A549 (cell line): ENCODE measurements around the gene CYP1A1. TPM values are rescaled to one million over a fixed set of nuclear protein-coding genes. Genes with fewer than 3 reads are reported as not detected.

Experiments used
- ATAC-seq, 2 experiments: fragments of 200-7000 bp in 1 of 2; fragments of >200 bp in 1 of 2; cut with Nextera tagmentation in 1 of 2; cut with Tn5 transposase in 1 of 2; 3 replicates each; pipeline versions ENCODE4 v1.8.0 to v1.9.1; 2018 to 2020; ENCODE audit warnings: mild to moderate bottlenecking in 1 of 2, moderate library complexity in 1 of 2
- CTCF ChIA-PET: fragments of 300-600 bp; sonication (Branson Sonifier 250); formaldehyde crosslinking; extraction: SDS; loops from one replicate; lab custom pipeline; 2021; ENCODE audit warnings: antibody characterized with exemption, inconsistent platforms; lab: Yijun Ruan, JAX
- POLR2A ChIA-PET: fragments of 350-600 bp; formaldehyde crosslinking; extraction: SDS; loops from one replicate; lab custom pipeline; 2021; ENCODE audit warnings: antibody characterized with exemption, inconsistent platforms; lab: Yijun Ruan, JAX
- DNase-seq, 2 experiments: peaks; one replicate each; pipeline versions ENCODE4 v3.0.0 to v3.0.0-alpha.2; 2011 to 2016; ENCODE audit warnings: low read depth in 1 of 2, low spot score in 1 of 2
- FAIRE-seq: peaks from 2 replicates; lab custom pipeline; 2011; peaks lifted over from hg19 to GRCh38; lab: Jason Lieb, UNC
- H3K27ac ChIP-seq, 2 experiments: fragments of >200 bp; sonication (Bioruptor Twin); formaldehyde crosslinking; 3 replicates each; pipeline ENCODE4 v1.5.1; 2016 to 2017
- H3K4me1 ChIP-seq: fragments of >200 bp; sonication (Bioruptor Twin); formaldehyde crosslinking; 3 replicates; pipeline ENCODE4 v1.6.1; 2016
- H3K4me2 ChIP-seq: fragments of >200 bp; sonication (Bioruptor Twin); formaldehyde crosslinking; 3 replicates; pipeline ENCODE4 v1.6.1; 2016
- H3K4me3 ChIP-seq: fragments of >200 bp; sonication (Bioruptor Twin); formaldehyde crosslinking; 3 replicates; pipeline ENCODE4 v1.5.1; 2016
- H3K9me3 ChIP-seq: fragments of >200 bp; sonication (Bioruptor Twin); formaldehyde crosslinking; 3 replicates; pipeline ENCODE4 v1.6.1; 2016
- BCL3 ChIP-seq: fragments of >200 bp; sonication (Bioruptor Twin); formaldehyde crosslinking; IDR thresholded peaks from 3 replicates; pipeline ENCODE4 v1.6.1; 2016
- BHLHE40 ChIP-seq: IDR thresholded peaks from 2 replicates; pipeline ENCODE4 v1.6.1; 2012; ENCODE audit warnings: low read depth, low read length, inconsistent platforms
- CBX2 ChIP-seq: fragments of 200-600 bp; sonication (generic); IDR thresholded peaks from 2 replicates; pipeline ENCODE4 v1.6.1; 2016; ENCODE audit warnings: low read depth, mild to moderate bottlenecking, borderline replicate concordance
- CBX8 ChIP-seq: fragments of 200-600 bp; sonication (generic); IDR thresholded peaks from 2 replicates; pipeline ENCODE4 v1.6.1; 2016
- EHF ChIP-seq: fragments of 250-450 bp; sonication (Bioruptor Pico); IDR thresholded peaks from 2 replicates; pipeline ENCODE4 v1.5.0; 2020; ENCODE audit warnings: mild to moderate bottlenecking
- FOSL2 ChIP-seq, 2 experiments: fragments of 450-650 bp in 1 of 2; fragments of >200 bp in 1 of 2; sonication (Bioruptor Twin) in 1 of 2; formaldehyde crosslinking; IDR thresholded peaks; 2 replicates each; pipeline versions ENCODE4 v1.5.0 to v1.6.1; 2016 to 2020; ENCODE audit warnings: mild to moderate bottlenecking in 1 of 2, moderate library complexity in 1 of 2
- FOXS1 ChIP-seq: fragments of 250-450 bp; sonication (Bioruptor Pico); IDR thresholded peaks from 2 replicates; pipeline ENCODE4 v1.5.0; 2020; ENCODE audit warnings: mild to moderate bottlenecking, moderate library complexity
- GATA3 ChIP-seq: IDR thresholded peaks from 2 replicates; pipeline ENCODE4 v1.6.1; 2012; ENCODE audit warnings: borderline replicate concordance
- JUN ChIP-seq, 2 experiments: fragments of >200 bp; sonication (Bioruptor Twin); formaldehyde crosslinking; IDR thresholded peaks; 2 replicates in 1 of 2; 3 replicates in 1 of 2; pipeline ENCODE4 v1.6.1; 2016 to 2017
- JUNB ChIP-seq: fragments of >200 bp; sonication (Bioruptor Twin); formaldehyde crosslinking; IDR thresholded peaks from 2 replicates; pipeline ENCODE4 v1.6.1; 2016
- NR3C1 ChIP-seq: fragments of >200 bp; sonication (Bioruptor Twin); formaldehyde crosslinking; IDR thresholded peaks from 3 replicates; pipeline ENCODE4 v1.6.1; 2017
- POLR2AphosphoS2 ChIP-seq: conservative IDR thresholded peaks from 2 replicates; pipeline ENCODE4 v1.6.1; 2012; ENCODE audit warnings: low read length, improper control_type of control experiment, inconsistent platforms
- RCOR1 ChIP-seq: fragments of 150-350 bp; IDR thresholded peaks from 2 replicates; pipeline ENCODE4 v1.6.1; 2014; ENCODE audit warnings: antibody characterized with exemption, low read length, low read depth
- REST ChIP-seq: fragments of 200-600 bp; sonication (generic); IDR thresholded peaks from 2 replicates; pipeline ENCODE4 v1.6.1; 2016; ENCODE audit warnings: antibody characterized with exemption, mild to moderate bottlenecking, moderate library complexity
- RFX5 ChIP-seq: fragments of 450-650 bp; IDR thresholded peaks from 2 replicates; pipeline ENCODE4 v1.7.1; 2014; ENCODE audit warnings: antibody characterized with exemption, mild to moderate bottlenecking, moderate library complexity
- RNF2 ChIP-seq: fragments of 200-600 bp; sonication (generic); IDR thresholded peaks from 2 replicates; pipeline ENCODE4 v1.6.1; 2016; ENCODE audit warnings: low read depth, mild to moderate bottlenecking, antibody characterized with exemption, moderate library complexity, borderline replicate concordance
- SMC3 ChIP-seq: fragments of >200 bp; sonication (Bioruptor Twin); formaldehyde crosslinking; IDR thresholded peaks from 3 replicates; pipeline ENCODE4 v1.6.1; 2018; ENCODE audit warnings: inconsistent platforms
- USF2 ChIP-seq: fragments of 450-650 bp; IDR thresholded peaks from 2 replicates; pipeline ENCODE4 v1.6.1; 2014; ENCODE audit warnings: antibody characterized with exemption
- ZNF302 ChIP-seq: fragments of 250-450 bp; sonication (Bioruptor Pico); IDR thresholded peaks from 2 replicates; pipeline ENCODE4 v1.9.0; 2021; ENCODE audit warnings: inconsistent platforms, mild to moderate bottlenecking, moderate library complexity
- WGBS: methylation state at CpG from one replicate; pipeline ENCODE4 v1.1.6; 2017; ENCODE audit errors: missing lambda C conversion rate; 5-methylcytosine and 5-hydroxymethylcytosine counted together
- polyA plus RNA-seq, 4 experiments: library from polyadenylated mRNA; depleted of rRNA in 3 of 4; stranded (reverse); fragments of >200 nt; fragmentation: RNase III in 1 of 4; extraction: RNeasy Plus Mini Kit Qiagen cat#74134 plus additional on column Dnase treatment in 1 of 4; gene quantifications; 2 replicates in 3 of 4; 3 replicates in 1 of 4; pipeline ENCODE4 v1.2.3, GENCODE V29; 2011 to 2017
- TF ChIP-seq, protein P1 (sequence below): fragments of >200 bp; sonication (Bioruptor Twin); formaldehyde crosslinking; IDR thresholded peaks from 2 replicates; pipeline ENCODE4 v1.6.1; 2016
- TF ChIP-seq, protein P2 (sequence below): fragments of >200 bp; sonication (Bioruptor Twin); formaldehyde crosslinking; IDR thresholded peaks from 3 replicates; pipeline ENCODE4 v1.5.1; 2016
- TF ChIP-seq, protein P3 (sequence below): IDR thresholded peaks from 2 replicates; pipeline ENCODE4 v1.6.1; 2012; ENCODE audit warnings: low read depth, borderline replicate concordance

The CYP1A1 gene
- polyA plus RNA-seq, 2 of the 4 experiments (the other 2 are of a cell fraction), result 0.25 to 0.50 TPM

- peak; percentile 13 to 35 for DNase-seq
Observed at GRCh38 chr15:74725845-74726773, 781 bp upstream of the CYP1A1 start.

GRCh38 chr15:74724570-74725224, 631 bp downstream of the CYP1A1 start:
- ATAC-seq (no peak), FAIRE-seq (no peak), DNase-seq (no peak)
- H3K9me3 ChIP-seq, result no peaks in the 10 kb centered on the region
- POLR2A ChIA-PET, result interaction anchor here (0.7 kb wide), 1 partner anchor 479 kb away, joined by 3 read pairs; no protein-coding TSS in a partner anchor
- CTCF ChIA-PET, result interaction anchor here (0.8 to 2.9 kb wide), 4 partner anchors 44 to 92 kb away, joined by 3 to 11 read pairs (median 6); no protein-coding TSS in a partner anchor
- no peak overlapping the region for H3K27ac ChIP-seq
- no peak overlapping the region for H3K4me3 ChIP-seq
- H3K4me2 ChIP-seq, result no peak overlapping the region
- peaks cover 4% of the 10 kb centered on the region; the same call in 1 of the 3 replicates for H3K4me1 ChIP-seq
- TF ChIP-seq SMC3 (no peak), RCOR1 (no peak), FOXS1 (CRISPR knock-in tag) (no peak), BHLHE40 (no peak), GATA3 (no peak), RNF2 (no peak), CBX2 (no peak), CBX8 (no peak), ZNF302 (CRISPR knock-in tag) (no peak), POLR2AphosphoS2 (no peak), RFX5 (no peak), FOSL2 (IDR thresholded peaks at IDR 0.05) (no peak), FOSL2 (CRISPR knock-in tag; IDR thresholded peaks at IDR 0.05) (no peak), BCL3 (no peak), JUN (IDR thresholded peaks at IDR 0.05) (no peak), REST (no peak)
- TF ChIP-seq, protein P1, sequence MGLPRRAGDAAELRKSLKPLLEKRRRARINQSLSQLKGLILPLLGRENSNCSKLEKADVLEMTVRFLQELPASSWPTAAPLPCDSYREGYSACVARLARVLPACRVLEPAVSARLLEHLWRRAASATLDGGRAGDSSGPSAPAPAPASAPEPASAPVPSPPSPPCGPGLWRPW, result no peak

More at GRCh38 chr15:74725845-74726773, 781 bp upstream of the CYP1A1 start:
- ChIA-PET POLR2A (no interaction called here), CTCF (interaction anchor here (0.8 to 2.9 kb wide), 4 partner anchors 11 to 94 kb away, joined by 3 to 11 read pairs (median 6); no protein-coding TSS in a partner anchor)
- peaks cover 4% of the 10 kb centered on the region; the same call in 1 of the 3 replicates for H3K4me1 ChIP-seq
- ATAC-seq, result peak; percentile 64 to 84
- peak overlapping the region; percentile 58 to 73; a peak in 5 of 6 replicates for H3K27ac ChIP-seq
- TF ChIP-seq, protein P2, sequence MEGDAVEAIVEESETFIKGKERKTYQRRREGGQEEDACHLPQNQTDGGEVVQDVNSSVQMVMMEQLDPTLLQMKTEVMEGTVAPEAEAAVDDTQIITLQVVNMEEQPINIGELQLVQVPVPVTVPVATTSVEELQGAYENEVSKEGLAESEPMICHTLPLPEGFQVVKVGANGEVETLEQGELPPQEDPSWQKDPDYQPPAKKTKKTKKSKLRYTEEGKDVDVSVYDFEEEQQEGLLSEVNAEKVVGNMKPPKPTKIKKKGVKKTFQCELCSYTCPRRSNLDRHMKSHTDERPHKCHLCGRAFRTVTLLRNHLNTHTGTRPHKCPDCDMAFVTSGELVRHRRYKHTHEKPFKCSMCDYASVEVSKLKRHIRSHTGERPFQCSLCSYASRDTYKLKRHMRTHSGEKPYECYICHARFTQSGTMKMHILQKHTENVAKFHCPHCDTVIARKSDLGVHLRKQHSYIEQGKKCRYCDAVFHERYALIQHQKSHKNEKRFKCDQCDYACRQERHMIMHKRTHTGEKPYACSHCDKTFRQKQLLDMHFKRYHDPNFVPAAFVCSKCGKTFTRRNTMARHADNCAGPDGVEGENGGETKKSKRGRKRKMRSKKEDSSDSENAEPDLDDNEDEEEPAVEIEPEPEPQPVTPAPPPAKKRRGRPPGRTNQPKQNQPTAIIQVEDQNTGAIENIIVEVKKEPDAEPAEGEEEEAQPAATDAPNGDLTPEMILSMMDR, result no peak
- TF ChIP-seq EHF (no peak), CBX2 (no peak), USF2 (no peak), NR3C1 (no peak), JUNB (no peak), CBX8 (no peak)
- TF ChIP-seq, protein P1, result no peak
- TF ChIP-seq, protein P3, sequence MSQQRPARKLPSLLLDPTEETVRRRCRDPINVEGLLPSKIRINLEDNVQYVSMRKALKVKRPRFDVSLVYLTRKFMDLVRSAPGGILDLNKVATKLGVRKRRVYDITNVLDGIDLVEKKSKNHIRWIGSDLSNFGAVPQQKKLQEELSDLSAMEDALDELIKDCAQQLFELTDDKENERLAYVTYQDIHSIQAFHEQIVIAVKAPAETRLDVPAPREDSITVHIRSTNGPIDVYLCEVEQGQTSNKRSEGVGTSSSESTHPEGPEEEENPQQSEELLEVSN, result no peak
- peak overlapping the region; percentile 92 for H3K4me2 ChIP-seq
- H3K4me3 ChIP-seq, result peak overlapping the region; percentile 46
- WGBS, result 51% methylated on average over 15 of the region's 86 CpGs
- FAIRE-seq, result no peak
- H3K9me3 ChIP-seq, result no peaks in the 10 kb centered on the region
